ENCODE results near the gene AQP9. TPM values are rescaled to one million over a fixed set of nuclear protein-coding genes. Genes with fewer than 3 reads are reported as not detected.

AQP9 gene
- total and polyA plus RNA-seq, 2 experiments from 2014 or later, result 0.57 to 0.60 TPM

- no peaks in the 10 kb centered on the region for H3K36me3 ChIP-seq (replicated peaks; ENCODE audit: insufficient read depth, low read depth)
- H4K20me1 ChIP-seq (ENCODE audit: insufficient read depth, poor library complexity, severe bottlenecking), result no peaks in the 10 kb centered on the region
- no peaks in the 10 kb centered on the region for H3K9me2 ChIP-seq (replicated peaks; ENCODE audit: insufficient read depth)
- no peaks in the 10 kb centered on the region for H3K4me1 ChIP-seq (ENCODE audit: insufficient read depth)
- TF ChIP-seq EZH2 (IDR thresholded peaks at IDR 0.05; ENCODE audit: borderline replicate concordance), result no peak
- TF ChIP-seq, protein P1, sequence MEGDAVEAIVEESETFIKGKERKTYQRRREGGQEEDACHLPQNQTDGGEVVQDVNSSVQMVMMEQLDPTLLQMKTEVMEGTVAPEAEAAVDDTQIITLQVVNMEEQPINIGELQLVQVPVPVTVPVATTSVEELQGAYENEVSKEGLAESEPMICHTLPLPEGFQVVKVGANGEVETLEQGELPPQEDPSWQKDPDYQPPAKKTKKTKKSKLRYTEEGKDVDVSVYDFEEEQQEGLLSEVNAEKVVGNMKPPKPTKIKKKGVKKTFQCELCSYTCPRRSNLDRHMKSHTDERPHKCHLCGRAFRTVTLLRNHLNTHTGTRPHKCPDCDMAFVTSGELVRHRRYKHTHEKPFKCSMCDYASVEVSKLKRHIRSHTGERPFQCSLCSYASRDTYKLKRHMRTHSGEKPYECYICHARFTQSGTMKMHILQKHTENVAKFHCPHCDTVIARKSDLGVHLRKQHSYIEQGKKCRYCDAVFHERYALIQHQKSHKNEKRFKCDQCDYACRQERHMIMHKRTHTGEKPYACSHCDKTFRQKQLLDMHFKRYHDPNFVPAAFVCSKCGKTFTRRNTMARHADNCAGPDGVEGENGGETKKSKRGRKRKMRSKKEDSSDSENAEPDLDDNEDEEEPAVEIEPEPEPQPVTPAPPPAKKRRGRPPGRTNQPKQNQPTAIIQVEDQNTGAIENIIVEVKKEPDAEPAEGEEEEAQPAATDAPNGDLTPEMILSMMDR (IDR thresholded peaks at IDR 0.05; ENCODE audit: poor library complexity), result no peak
- no peak for TF ChIP-seq EZH2phosphoT487 (IDR thresholded peaks at IDR 0.05; ENCODE audit: low read depth, severe bottlenecking, unreplicated experiment)
- H2AFZ ChIP-seq, result no peak overlapping the region
- H3K4me2 ChIP-seq, result no peak overlapping the region
- DNase-seq (ENCODE audit: low spot score), result no peak
- 95% methylated on average over 2 of the region's 2 CpGs for WGBS (ENCODE audit: low lambda C conversion rate, missing lambda C conversion rate)
- no peak overlapping the region for H3K27ac ChIP-seq
- no peaks in the 10 kb centered on the region for H3K9me3 ChIP-seq (ENCODE audit: low read depth)
- no peaks in the 10 kb centered on the region for H3K79me2 ChIP-seq
- no peaks in the 10 kb centered on the region for H3K27me3 ChIP-seq
- H3K4me3 ChIP-seq, result no peak overlapping the region
These were observed 16.6 kb downstream of the AQP9 start for GRCh38 chr15:58154769-58155168.

- Histone ChIP-seq H3K27me3 (no peaks in the 10 kb centered on the region), H3K9me3 (ENCODE audit: low read depth) (no peaks in the 10 kb centered on the region), H2AFZ (no peak overlapping the region), H3K36me3 (replicated peaks; ENCODE audit: insufficient read depth, low read depth) (no peaks in the 10 kb centered on the region), H3K79me2 (no peaks in the 10 kb centered on the region), H4K20me1 (ENCODE audit: insufficient read depth, poor library complexity, severe bottlenecking) (no peaks in the 10 kb centered on the region), H3K4me3 (no peak overlapping the region), H3K4me2 (no peak overlapping the region), H3K9me2 (replicated peaks; ENCODE audit: insufficient read depth) (no peaks in the 10 kb centered on the region), H3K4me1 (ENCODE audit: insufficient read depth) (no peaks in the 10 kb centered on the region), H3K27ac (no peak overlapping the region)
- TF ChIP-seq EZH2phosphoT487 (IDR thresholded peaks at IDR 0.05; ENCODE audit: low read depth, severe bottlenecking, unreplicated experiment), result no peak
- TF ChIP-seq, protein P1 (IDR thresholded peaks at IDR 0.05; ENCODE audit: poor library complexity), result no peak
- no peak for TF ChIP-seq EZH2 (IDR thresholded peaks at IDR 0.05; ENCODE audit: borderline replicate concordance)
- WGBS (ENCODE audit: low lambda C conversion rate, missing lambda C conversion rate), result 74% methylated on average over 6 of the region's 6 CpGs
- no peak for DNase-seq (ENCODE audit: low spot score)
These were observed 21.7 kb downstream of the AQP9 start for GRCh38 chr15:58159827-58160386.

DNA sequence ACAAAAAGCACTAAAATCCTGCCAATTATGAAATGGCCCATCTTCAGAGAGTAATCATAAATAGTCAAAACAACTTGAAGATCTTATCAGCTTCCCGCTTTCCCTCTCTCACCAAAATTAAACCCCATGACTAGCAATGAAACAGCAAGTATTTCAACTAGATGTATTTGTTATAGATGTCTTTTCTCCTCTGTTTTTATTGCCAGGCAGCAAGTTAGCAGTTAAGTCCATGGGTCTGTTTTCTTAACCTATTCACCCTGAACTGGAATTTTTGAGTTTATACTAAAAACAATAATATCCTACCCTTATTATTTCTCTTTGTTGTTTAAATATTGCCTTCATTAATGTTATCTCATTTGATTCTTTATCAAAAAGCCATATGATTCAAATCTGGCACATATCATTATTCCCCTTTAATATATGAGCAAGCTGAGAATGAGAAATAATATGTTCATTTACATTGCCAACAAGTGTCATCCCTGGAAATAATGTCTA is 23.3 kb downstream of the AQP9 start:
- H3K4me3 ChIP-seq, result no peak overlapping the region
- TF ChIP-seq, protein P1 (IDR thresholded peaks at IDR 0.05; ENCODE audit: poor library complexity), result no peak
- TF ChIP-seq EZH2 (IDR thresholded peaks at IDR 0.05; ENCODE audit: borderline replicate concordance) (no peak), EZH2phosphoT487 (IDR thresholded peaks at IDR 0.05; ENCODE audit: low read depth, severe bottlenecking, unreplicated experiment) (no peak)
- H3K27ac ChIP-seq, result no peak overlapping the region
- no peak overlapping the region for H2AFZ ChIP-seq
- H3K27me3 ChIP-seq, result no peaks in the 10 kb centered on the region
- DNase-seq (ENCODE audit: low spot score), result no peak
- H4K20me1 ChIP-seq (ENCODE audit: insufficient read depth, poor library complexity, severe bottlenecking), result no peaks in the 10 kb centered on the region
- H3K4me1 ChIP-seq (ENCODE audit: insufficient read depth), result no peaks in the 10 kb centered on the region
- no peak overlapping the region for H3K4me2 ChIP-seq
- no peaks in the 10 kb centered on the region for H3K9me2 ChIP-seq (replicated peaks; ENCODE audit: insufficient read depth)
- no peaks in the 10 kb centered on the region for H3K79me2 ChIP-seq
- no peaks in the 10 kb centered on the region for H3K36me3 ChIP-seq (replicated peaks; ENCODE audit: insufficient read depth, low read depth)
- 43% methylated on average over 1 of the region's 1 CpG for WGBS (ENCODE audit: low lambda C conversion rate, missing lambda C conversion rate)
- H3K9me3 ChIP-seq (ENCODE audit: low read depth), result no peaks in the 10 kb centered on the region

Measured in hepatocyte (in vitro differentiated cells).